Ureter (tissue), 1 donor: ENCODE measurements around the gene APOOL. TPM values are rescaled to one million over a fixed set of nuclear protein-coding genes. Genes with fewer than 3 reads are reported as not detected.
"Not testable (repeated sequence)": the region's sequence is repeated elsewhere in the genome, so short reads cannot be mapped to it uniquely, and the experiment has no call there.

Experiments
- DNase-seq: peaks from one replicate; pipeline ENCODE4 v3.0.0-alpha.2; 2020; ENCODE audit warnings: low spot score
- total RNA-seq: library from RNA; stranded (reverse); gene quantifications from one replicate; pipeline ENCODE4 v1.2.4, GENCODE V29; 2023
- donor health status: DM: yes; HTN: yes; CAD: no.

APOOL gene, protein sequence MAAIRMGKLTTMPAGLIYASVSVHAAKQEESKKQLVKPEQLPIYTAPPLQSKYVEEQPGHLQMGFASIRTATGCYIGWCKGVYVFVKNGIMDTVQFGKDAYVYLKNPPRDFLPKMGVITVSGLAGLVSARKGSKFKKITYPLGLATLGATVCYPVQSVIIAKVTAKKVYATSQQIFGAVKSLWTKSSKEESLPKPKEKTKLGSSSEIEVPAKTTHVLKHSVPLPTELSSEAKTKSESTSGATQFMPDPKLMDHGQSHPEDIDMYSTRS
- 25.0 TPM for total RNA-seq

DNA sequence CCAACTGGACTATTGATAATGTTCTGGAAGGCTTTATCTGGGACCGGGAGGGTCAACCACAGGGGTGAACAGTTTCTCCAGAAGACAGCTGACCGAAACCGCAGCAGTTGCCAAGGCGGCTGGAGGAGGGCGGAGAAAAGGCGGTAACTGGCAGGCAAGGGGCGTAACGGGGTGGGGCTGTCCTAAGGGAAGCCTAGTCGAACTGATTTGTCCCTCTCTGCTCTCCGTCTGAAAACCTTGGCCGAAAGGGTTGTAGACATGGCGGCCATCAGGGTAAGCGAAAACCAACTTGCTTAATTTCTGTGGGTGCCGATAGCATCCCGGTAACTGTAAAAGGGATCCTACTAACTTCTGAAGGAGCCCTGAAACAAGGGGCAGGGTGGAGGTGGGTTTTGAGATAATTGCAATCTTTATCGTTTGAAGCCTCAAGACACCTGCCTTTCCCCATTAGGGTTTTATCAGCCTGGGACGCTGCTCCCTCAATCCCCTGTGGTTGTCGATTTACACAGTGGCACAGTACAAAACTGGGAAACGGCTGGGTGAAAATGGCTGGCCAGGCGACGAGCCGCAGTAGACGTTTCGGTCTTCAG lies at the start of gene APOOL:
Gene APOOL, plus strand, starts transcription at position 223 of the 590 bp plus-strand sequence. Its CDS starts 36 bp downstream, at position 259.
- peak; percentile 88 for DNase-seq

DNA sequence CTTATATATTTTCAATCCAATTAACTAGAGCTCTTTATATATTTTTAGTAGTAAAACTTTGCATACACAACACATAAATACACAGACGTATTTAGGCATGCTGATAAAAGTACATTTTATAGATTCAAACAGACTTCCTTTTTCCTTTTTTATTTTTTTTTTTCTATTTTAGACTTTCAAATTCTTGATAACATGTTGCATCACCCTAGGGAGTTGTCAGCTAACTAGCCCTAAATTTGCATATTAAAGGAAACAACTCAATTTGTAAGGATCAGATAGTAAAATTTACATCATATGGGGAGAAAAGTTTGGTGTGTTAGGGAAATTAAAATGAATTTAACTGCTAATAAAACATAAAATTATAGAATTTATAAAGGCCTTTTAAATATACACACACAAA lies 47.4 kb upstream of the APOOL start:
- no peak for DNase-seq

DNA sequence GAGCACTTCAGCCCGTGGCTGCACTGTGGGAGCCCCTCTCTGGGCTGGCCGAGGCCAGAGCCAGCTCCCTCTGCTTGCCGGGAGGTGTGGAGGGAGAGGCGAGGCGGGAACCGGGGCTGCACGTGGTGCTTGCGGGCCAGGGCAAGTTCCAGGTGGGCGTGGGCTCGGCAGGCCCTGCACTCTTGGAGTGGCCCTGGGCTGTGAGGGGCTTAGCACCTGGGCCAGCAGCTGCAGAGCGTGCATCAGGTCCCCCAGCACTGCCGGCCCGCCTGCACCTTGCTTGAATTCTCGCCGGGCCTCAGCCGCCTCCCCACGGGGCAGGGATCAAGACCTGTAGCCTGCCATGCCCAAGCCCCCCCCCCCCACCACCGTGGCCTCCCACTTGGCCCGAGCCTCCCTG lies 28.9 kb upstream of the APOOL start:
- DNase-seq = no peak

DNA sequence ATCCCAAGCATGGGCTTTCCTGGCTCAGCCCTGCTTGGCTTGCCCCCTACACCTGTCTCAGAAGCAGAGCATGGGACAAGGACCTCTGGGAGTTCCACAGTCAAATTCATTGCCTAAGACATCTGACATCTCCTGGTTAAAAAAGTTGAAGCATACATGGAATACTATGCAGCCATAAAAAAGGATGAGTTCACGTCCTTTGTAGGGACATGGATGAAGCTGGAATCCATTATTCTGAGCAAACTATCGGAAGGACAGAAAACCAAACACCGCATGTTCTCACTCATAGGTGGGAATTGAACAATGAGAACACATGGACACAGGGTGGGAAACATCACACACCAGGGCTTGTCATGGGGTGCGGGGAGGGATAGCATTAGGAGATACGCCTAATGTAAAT lies 11.9 kb upstream of the APOOL start:
- not testable (repeated sequence) for DNase-seq

DNA sequence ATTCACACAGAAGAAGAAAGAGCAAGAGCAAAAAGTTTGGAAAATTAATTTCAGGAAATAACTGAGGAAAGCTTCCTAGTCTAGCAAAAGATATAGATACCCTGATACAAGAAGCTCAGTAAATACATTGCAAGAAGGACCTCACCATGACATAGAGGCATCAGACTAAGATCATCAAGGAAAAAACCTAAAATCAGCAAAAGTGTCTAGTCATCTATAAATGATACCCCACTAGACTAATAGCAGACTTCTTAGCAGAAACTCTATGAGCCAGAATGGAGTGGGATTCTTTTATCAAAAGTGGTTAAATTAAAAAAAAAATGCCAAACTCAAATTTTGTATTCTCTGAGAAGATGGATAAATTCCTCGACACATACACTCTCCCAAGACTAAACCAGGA lies 10.5 kb upstream of the APOOL start:
- DNase-seq = no peak

DNA sequence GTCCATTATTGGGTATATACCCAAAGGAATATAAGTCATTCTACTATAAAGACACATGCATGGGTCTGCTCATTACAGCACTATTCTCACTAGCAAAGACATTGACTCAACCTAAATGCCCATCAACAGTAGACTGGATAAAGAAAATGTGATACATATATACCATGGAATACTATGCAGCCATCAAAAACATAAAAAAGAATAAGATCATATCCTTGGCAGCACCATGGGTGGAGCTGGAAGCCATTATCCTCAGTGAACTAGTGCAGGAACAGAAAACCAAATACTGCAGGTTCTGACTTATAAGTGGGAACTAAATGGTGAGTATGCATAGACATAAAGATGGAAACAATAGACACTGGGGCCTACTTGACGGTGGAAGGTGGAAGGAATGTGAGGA lies 2.3 kb upstream of the APOOL start:
- no peak for DNase-seq

DNA sequence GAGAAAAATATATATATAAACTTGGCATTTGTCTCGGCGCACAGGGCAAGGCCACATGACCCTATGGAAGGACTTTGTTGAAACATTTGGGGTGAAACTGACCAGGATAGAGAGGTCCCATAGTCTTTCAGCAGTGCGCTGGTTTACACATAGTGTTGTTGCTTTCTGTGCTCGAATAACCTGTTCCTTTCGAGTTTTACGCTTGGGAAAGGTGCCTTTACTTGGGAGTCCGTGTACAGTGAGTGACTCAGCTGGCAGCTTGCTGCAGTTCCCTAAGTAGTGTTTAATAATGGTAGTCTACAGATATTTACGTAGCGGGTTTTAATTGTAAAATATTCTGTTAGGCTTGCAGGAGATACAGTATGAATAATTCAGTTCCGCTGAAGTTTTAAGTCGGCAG lies 578 bp downstream of the APOOL start:
- DNase-seq = no peak

DNA sequence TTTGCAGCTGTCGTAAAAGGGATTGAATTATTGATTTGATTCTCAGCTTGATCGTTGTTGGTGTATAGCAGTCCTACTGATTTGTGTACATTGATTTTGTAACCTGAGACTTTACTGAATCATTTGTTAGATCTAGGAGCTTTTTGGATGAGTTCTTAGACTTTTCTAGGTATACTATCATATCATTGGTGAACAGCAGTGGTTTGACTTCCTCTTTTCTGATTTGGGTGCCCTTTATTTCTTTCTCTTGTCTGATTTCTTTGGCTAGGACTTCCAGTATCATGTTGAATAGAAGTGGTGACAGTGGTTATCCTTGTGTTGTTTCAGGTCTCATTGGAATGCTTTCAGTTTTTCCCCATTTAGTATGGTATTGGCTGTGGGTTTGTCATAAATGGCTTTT lies 8.4 kb downstream of the APOOL start:
- DNase-seq = no peak

DNA sequence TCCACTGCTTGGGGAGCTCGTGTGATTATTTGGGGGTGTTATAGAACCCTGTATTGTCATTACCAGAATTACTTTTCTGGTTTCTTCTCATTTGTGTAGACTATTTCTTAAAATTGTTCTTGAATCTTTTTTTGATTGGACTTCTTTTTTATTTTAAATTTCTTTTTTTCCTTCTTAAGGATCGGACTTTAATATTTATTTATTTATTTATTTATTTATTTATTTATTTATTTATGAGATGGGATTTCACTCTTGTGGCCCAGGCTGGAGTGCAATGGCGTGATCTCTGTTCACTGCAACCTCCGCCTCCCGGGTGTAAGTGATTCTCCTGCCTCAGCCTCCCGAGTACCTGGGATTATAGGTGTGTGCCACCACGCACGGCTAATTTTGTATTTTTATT lies 11.7 kb downstream of the APOOL start:
- DNase-seq = not testable (repeated sequence)

DNA sequence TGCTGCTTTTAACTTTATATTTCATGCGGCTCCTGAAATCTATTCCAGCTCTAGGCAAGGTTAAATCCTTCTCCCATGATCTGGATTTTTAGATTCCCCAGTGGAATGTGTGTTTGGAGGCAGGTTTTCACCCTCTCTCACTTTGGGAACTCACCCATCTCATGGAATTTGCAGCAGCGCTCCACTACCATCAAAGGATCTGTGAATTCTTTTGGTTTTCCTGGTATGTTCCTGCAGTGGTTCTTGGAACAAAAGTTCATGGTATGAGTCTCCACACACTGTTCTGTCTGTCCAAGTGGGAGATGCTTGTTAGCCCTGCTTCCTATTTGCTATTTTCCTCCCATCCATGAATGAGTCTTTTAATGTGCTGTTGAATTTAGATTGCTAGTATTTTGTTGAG lies 14.0 kb downstream of the APOOL start:
- no peak for DNase-seq

DNA sequence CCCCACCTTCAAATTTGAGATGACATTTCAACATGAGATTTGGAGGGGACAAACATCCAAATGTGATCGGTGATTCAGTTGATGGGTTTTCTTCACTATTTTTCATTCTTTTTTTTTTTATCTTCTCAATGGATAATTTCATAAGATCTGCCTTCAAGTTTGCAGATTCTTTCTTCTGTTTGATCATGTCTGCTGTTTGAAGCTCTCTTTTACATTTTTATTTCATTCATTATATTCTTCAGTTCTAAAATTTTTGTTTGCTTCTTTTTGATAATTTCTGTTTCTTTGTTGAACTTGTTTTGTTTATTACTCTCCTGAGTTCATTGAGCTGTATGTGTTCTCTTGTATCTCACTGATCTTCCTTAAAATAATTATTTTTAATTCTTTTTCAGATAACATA lies 14.8 kb downstream of the APOOL start:
- no peak for DNase-seq

DNA sequence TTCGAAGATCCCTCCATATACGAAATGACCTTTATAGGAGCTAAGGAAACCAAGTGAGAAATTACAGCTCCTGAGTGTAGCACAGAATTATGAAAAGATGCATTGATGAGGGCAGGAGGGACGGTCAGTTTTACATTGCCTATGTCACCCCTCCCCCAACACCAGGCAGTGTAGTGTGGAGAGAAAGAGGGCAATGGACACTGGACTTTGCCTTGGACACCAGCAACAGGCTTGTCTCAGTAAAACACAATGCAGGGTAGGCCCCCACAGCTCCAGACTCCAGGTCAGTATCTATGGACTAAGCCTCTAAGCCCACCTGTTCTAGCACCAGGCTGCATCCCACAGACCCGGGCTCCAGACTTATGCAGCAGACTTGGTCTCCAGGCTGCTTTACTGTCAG lies 16.5 kb downstream of the APOOL start:
- DNase-seq = no peak

DNA sequence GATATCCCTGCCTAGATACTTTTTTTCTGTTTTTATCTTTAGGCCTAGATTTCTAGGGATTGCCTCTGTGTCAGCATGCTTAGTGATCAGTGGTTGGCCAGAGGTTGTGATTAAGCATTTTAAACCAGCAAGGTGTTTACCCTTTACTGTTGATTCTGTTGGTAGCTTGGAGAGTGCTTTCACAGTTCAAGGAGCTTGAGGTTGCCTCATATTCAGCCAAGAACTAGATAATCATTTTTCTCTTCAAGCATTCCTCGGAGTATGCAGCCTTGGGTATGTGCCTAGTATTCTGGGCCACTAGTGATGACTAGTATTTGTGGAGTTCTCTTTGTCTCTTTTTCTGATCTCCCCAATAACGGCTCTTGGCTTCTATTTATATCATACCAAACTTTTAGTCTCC lies 20.4 kb downstream of the APOOL start:
- no peak for DNase-seq

DNA sequence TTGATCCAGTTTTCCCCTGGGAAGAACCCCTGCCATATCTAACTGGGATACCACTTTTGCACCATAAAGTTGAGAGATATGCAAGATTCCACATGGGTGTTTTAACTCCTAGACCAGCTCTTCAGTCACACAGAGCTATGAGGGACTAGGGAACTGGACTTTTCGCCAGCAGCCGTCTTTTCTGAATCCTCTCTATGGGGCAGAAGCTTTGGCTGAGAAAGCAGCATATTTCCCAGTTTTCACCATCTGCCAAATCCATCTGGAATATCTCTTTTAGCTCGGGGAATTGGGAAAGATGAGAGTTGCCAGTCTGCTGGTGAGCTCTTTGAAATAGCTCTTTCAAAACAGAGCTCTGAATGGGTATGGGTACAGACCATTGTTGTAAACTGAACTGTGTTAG lies 20.9 kb downstream of the APOOL start:
- DNase-seq = no peak

DNA sequence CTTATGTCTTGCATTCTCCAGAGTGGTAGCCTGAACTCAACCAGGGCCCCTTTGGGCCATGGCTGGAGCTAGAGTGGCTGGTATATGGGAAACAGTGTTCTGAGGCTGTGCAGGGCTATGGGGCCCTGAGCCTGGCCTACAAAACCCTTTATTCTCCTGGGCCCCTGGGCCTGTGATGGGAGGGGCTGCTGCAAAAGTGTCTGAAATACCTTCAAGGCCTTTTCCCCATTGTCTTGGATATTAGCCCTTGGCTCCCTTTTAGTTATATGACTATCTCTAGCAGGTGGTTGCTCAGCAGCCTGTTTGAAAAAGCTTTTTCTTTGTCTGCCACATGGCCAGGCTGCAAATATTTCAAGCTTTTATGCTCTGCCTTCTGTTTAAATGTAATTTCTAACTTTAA lies 22.5 kb downstream of the APOOL start:
- no peak for DNase-seq

DNA sequence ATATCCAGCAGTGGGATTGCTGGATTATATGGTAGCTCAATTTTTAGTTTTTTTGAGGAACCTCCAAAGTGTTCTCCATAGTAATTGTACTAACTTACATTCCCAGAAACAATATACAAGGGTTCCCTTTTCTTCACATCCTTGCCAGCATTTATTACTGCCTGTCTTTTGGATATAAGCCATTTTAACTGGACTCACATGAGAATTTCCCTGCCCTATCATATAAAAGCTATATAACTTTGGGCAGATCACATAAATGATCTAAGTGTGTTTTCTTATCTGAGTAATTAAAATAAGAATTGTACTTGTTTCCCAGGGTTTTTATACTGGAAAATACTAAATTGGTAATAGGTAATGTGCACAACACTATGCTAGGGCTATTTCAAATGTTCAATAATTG lies 25.4 kb downstream of the APOOL start:
- DNase-seq = no peak

DNA sequence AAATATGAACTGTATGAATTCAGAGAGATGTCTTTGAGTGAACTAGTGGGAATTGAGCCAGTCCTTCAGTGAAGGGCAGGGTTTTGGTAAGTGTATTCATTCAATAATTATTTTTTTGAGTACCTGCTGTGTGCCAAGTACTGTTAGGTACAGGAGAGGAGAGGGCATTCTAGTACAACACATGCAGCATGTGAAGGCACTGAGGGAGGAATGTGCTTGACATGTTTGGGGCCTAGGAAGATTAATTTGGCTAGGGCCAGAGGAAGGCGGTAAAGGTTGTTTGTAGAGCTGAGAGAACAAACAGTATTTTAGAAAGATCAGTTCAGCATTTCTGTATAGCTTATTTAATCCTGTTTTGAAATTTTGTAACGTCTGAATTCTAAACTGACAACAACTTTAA lies 27.8 kb downstream of the APOOL start:
- DNase-seq = no peak

DNA sequence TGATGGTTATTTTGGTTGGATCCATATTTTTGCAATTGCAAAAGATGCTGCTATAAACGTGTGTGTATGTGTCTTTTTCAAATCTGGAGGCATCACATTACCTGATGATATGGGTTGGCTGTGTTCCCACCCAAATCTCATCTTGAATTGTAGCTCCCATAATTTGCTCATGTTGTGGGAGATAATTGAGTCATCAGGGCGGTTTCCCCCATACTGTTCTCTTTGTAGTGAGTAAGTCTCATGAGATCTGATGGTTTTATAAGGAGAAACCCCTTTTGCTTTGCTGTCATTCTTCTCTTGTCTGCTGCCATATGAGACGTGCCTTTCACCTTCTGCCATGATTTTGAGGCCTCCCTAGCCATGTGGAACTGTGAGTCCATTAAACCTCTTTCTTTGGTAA lies 33.4 kb downstream of the APOOL start:
- DNase-seq = no peak

DNA sequence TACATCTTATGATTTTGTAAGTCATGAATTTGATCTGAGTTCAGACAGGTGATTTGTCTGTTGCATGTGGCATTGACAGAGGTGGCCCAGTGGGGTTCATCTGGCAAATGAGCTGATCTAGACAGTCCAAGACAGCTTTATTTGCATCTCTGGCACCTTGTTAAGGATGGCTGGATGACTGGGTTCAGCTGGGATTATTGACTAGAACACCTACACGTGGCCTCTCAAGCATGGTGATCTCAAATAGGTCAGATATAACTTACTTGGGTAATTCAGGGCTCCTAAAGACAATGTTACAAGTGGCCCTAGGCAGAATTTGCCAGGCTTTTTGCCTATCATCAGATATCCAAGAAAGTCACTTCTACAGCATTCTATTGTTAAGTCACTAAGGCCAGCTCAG lies 48.0 kb downstream of the APOOL start:
- DNase-seq = no peak

DNA sequence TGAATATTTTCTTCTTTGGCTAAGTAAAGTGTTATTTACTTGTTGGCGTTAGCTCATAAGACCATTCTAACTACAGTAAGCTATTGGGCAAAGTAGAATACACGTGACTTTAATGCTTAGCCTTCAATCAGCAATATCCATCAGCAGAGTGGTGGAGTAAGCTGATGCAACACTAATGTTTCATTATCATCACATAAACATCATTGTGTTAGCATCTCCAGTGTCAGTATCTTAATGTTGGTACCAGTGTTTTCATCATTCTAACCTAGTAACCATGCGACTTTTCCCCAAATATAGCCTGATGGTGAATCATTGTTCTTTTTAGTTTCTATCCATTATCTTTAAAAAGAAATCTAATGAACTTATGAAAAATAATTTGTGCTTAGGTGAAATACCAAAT lies 48.5 kb downstream of the APOOL start:
- no peak for DNase-seq

DNA sequence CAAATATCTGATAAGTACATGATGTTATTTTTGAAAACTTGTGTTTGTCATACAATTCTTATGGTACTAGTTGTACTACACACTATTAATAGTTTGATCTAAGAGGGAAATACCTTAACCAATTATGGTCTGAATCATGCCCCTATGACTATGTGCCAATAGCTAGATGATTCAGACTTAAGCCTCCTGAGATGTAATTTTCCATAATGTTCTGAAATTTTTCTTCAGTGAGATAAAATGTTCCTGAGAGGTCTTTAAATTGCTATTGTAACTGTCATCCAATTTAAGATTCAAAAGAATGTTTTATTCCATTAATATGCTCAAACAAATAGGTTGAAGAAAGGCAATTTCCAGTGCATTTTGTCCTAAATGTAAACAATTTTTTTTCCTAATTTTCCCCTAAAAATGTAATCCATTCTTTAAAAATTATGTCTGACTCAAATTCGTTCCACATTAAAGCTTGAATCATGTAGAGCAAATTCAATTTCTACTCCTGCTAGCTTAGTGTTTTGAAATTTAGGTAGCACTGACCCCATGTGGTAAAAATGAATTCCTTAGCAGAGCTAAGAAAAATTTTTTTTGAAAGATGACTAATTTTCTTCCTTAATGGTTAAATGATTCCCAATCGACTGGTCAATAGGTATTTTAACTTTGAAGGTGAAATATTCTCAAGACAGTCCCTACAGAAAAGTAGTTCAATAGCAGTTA lies 49.1 kb downstream of the APOOL start:
- DNase-seq = no peak

DNA sequence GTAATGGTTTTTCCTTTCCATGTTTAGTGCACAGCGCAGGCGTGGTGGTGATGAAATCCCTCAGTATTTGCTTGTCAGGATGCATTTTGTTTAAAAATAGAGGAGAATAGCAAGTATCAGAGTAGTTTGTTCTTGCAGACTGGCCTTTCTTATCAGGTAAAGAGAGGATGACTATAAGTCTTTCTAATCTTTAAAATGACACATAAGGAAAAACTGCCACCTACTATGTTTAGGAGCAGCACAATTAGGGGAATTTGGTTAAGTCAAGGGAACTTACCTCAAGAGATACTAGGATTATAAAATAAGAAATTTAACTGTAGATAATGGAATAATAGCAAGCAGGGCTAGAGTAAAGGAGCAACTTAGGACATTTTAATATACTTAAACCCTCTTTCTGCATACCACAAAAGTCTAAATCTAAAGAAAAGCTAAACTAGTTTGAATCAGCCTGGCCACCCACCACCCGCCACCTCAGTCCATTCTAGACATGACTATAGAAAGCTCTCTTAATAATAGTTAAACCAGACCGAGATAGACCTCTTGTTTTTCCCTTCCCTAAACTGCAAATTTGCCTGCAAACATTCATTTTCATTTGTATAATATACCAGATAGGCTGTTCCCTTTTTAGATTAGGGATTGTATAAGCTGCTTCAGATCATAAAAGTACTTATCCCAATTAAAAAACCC lies 62.0 kb downstream of the APOOL start:
- DNase-seq = no peak

DNA sequence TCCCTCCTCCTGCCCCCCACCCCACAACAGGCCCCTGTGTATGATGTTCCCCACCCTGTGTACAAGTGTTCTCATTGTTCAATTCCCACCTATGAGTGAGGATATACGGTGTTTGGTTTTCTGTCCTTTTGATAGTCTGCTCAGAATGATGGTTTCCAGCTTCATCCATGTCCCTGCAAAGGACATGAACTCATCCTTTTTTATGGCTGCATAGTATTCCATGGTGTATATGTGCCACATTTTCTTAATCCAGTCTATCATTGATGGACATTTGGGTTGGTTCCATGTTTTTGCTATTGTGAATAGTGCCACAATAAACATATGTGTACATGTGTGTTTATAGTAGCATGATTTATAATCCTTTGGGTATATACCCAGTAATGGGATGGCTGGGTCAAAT lies 73.6 kb downstream of the APOOL start:
- not testable (repeated sequence) for DNase-seq
